Upper lobe of left lung (tissue), 4 donors: Measurements from ENCODE around the gene FNDC5.

ENCODE experiments used
- CTCF ChIP-seq, 6 experiments: fragments of 450-650 bp in 4 of 6; fragments of 200-600 bp in 2 of 6; sonication (generic) in 2 of 6; IDR thresholded peaks; one replicate each; pipeline ENCODE4 v1.5.1; 2016 to 2019; ENCODE audit warnings: antibody characterized with exemption in 6 of 6
- EP300 ChIP-seq, 4 donors: sonication (generic); formaldehyde crosslinking; IDR thresholded peaks; one replicate each; pipeline ENCODE4 v1.5.1; 2017; ENCODE audit warnings: antibody characterized with exemption in 4 of 4, control low read depth in 2 of 4
- POLR2A ChIP-seq, 4 donors: fragments of 450-650 bp; IDR thresholded peaks; one replicate each; pipeline ENCODE4 v1.5.1; 2016 to 2017; ENCODE audit warnings: antibody characterized with exemption in 4 of 4, mild to moderate bottlenecking in 2 of 4
- POLR2AphosphoS5 ChIP-seq, 2 donors: sonication (generic); formaldehyde crosslinking; IDR thresholded peaks; one replicate each; pipeline ENCODE4 v1.5.1; 2017; ENCODE audit warnings: antibody characterized with exemption in 2 of 2

GRCh38 chr1:32883338-32884031, 12.8 kb upstream of the FNDC5 start:
- TF ChIP-seq CTCF (IDR thresholded peaks at IDR 0.05) (no peak), POLR2A (IDR thresholded peaks at IDR 0.05) (no peak), POLR2AphosphoS5 (IDR thresholded peaks at IDR 0.05) (no peak), EP300 (IDR thresholded peaks at IDR 0.05) (no peak)
